Omental fat pad (tissue), 4 donors: ENCODE data around the gene SLC35F3. TPM values are rescaled to one million over a fixed set of nuclear protein-coding genes. Genes with fewer than 3 reads are reported as not detected.
"Not testable (repeated sequence)": the region's sequence is repeated elsewhere in the genome, so short reads cannot be mapped to it uniquely, and the experiment has no call there.

Experiments
- ATAC-seq: fragments of 150-250 bp; one replicate; pipeline ENCODE4 v1.9.1; 2016; ENCODE audit warnings: mild to moderate bottlenecking, moderate library complexity; ENCODE audit not compliant: low FRiP score
- DNase-seq: peaks from one replicate; pipeline ENCODE4 v3.0.0-alpha.2; 2019; ENCODE audit warnings: low spot score
- CTCF ChIP-seq, 3 donors: fragments of 450-650 bp; IDR thresholded peaks; one replicate each; pipeline ENCODE4 v1.5.1; 2016 to 2017; ENCODE audit warnings: antibody characterized with exemption in 3 of 3, mild to moderate bottlenecking in 3 of 3, moderate library complexity in 2 of 3
- total RNA-seq, 4 donors: library from RNA; depleted of rRNA; stranded (reverse); fragments of >200 nt; gene quantifications; one replicate each; pipeline ENCODE4 v1.1.0, GENCODE V29; 2016

Gene SLC35F3
- total RNA-seq, 4 donors from 2014 or later, result 0.09 TPM; not detected in 3

GRCh38 chr1:234294109-234294817 is 389.8 kb downstream of the SLC35F3 start:
- no peak for TF ChIP-seq CTCF (IDR thresholded peaks at IDR 0.05)
- DNase-seq (no peak), ATAC-seq (no peak)

- ATAC-seq, result no peak
- no peak for TF ChIP-seq CTCF (IDR thresholded peaks at IDR 0.05)
Measured at GRCh38 chr1:234295068-234295467, 390.6 kb downstream of the SLC35F3 start.

DNA sequence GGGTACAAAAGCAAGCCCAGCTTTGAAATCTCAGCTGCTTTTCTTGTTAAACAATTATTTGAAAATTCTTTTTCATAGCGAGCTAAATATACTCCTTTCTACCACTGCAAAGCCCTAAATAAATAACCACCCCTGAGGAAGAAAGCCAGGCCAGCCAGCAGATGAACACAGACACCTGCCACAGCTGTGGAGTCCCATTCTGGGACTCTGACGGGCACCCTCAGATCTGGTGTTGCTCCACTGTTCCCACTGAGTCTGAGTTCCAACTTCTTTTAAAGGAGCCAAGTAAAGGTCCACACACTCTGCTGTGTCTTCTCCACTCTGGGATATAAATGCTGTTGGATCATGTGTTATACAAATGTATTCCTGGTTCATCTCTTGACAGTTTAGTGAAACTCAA is 391.1 kb downstream of the SLC35F3 start:
- no peak for DNase-seq
- TF ChIP-seq CTCF (IDR thresholded peaks at IDR 0.05), result no peak
- ATAC-seq, result no peak

More at GRCh38 chr1:234295068-234295467, 390.6 kb downstream of the SLC35F3 start:
- no peak for DNase-seq

- DNase-seq, result no peak
- no peak for ATAC-seq
Measured at GRCh38 chr1:234296496-234296895, 392.0 kb downstream of the SLC35F3 start.

DNA sequence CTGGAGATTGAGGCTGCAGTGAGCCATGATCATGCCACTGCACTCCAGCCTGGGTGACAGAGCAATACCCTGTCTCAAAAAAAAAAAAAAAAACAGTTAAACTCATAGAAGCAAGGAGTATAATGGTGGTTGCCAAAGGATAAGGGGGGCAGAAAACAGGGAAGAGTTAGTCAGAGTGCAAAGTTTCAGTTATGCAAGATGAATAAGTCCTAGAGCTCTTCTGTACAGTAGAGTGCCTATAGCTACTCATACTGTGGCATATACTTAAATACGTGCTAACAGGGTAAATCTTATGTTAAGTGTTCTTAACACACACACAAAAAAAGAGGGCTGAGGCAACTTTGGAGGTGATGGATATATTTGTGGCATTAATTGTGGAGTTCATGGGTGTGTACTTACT is 393.2 kb downstream of the SLC35F3 start:
- DNase-seq, result no peak
- no peak for ATAC-seq
- TF ChIP-seq CTCF (IDR thresholded peaks at IDR 0.05), result no peak

More at GRCh38 chr1:234296496-234296895, 392.0 kb downstream of the SLC35F3 start:
- TF ChIP-seq CTCF (IDR thresholded peaks at IDR 0.05), result no peak

DNA sequence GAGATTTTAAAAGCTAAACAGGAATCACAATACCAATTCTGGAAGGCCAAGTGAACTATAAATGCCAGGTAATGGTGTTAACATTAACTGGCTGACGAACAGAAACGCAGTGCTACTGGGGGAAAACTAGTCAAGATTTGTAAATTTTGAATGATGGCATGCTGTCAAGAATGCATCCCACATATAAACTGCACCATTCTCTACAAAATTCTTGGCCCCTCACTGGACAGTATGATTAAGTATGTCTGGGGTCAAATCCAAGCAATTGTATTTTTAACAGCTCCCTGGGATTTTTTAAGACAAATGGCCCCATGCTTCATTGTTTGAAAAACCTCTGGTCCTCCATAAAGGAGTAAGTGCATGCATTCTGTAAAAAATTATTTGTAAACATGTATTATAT is 395.6 kb downstream of the SLC35F3 start:
- DNase-seq (no peak), ATAC-seq (no peak)
- no peak for TF ChIP-seq CTCF (IDR thresholded peaks at IDR 0.05)

- ATAC-seq, DNase-seq: not testable (repeated sequence)
Measured at GRCh38 chr1:234301663-234302062, 397.2 kb downstream of the SLC35F3 start.
